Activated gamma-delta T cell (primary cell): ENCODE data around the gene CNN2.

Source experiments
- DNase-seq: peaks from one replicate; lab custom pipeline; 2025; lab: John Stamatoyannopoulos, UW

Gene CNN2

GRCh38 chr19:995051-995827 lies 31.2 kb upstream of the CNN2 start:
- no peak for DNase-seq

- DNase-seq: peak; percentile 98
Measured at GRCh38 chr19:996051-996838, 30.2 kb upstream of the CNN2 start.

DNA sequence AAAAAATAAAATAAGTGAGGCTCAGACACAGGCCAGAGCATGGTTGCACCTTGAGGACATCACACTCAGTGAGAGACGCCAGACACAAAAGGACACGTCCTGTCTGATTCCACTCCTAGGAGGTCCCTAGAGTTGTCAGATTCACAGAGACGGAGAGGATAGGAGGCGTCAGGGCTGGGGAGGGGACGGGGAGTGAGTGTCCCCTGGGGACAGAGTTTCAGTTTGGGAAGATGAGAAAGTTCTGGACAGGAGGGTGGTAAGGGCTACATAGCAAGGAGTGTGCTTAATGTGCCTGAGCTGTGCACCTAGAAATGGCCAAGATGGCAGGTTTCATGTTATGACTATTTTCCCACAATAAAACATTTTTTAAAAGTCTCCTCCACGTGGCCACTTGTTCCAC lies 28.3 kb upstream of the CNN2 start:
- no peak for DNase-seq

DNA sequence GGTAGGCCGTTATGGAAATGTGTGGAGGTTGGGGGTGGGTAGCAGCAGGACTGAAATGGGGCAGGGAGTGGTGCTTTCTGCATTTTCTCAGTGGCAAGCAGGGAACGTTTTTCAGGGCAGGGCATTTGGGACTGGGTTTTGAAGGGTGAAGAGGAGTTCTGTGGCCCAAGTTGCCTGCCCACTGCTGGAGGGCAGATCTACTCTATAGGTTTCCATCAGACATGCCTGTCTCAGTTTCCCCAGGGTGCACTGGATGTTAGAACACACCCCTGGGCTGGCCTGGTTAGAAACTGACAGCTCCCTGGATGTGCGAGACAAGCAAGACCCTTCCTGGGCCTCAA lies 27.1 kb upstream of the CNN2 start:
- no peak for DNase-seq

- DNase-seq: no peak
Measured at GRCh38 chr19:1000095-1000494, 26.3 kb upstream of the CNN2 start, which contains the start of gene GRIN3B. Gene GRIN3B (plus strand): TSS chr19:1000419. CDS start chr19:1000438, 19 bp downstream.

DNA sequence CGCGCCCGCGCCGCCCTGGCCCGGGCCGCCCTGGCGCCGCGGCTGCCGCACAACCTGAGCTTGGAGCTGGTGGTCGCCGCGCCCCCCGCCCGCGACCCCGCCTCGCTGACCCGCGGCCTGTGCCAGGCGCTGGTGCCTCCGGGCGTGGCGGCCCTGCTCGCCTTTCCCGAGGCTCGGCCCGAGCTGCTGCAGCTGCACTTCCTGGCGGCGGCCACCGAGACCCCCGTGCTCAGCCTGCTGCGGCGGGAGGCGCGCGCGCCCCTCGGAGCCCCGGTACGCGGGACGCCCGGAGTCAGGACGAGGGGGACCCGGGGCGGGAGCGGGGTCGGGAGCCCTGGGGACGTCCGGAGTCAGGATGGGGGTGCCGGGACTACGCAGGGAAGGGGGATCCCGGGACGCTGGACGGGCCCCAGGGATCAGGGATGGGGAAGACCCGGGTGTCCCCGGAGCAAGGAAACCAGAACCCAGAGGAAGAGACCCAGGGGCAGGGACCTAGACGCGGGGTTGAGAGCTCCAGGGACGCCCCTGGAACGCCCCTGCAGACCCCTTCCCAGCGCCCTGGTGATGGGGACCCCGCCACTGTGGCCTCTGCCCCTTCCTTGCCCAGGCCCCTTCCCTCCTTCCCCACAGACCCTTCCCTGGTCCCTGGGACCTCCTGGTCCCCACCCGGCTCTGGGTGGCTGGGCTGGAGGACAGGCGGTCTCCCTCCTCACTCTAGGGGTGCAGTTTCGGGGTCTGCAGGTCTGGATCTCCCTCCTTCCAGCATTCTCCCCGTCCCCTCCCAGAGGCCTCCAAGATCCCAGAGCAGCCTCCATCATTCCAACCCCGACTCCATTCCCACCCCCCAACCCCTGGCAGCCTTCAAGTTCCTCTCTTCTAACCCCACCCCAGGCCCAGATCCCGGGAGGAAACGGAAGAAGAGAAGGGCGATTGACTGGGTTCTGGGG lies 25.5 kb upstream of the CNN2 start:
- DNase-seq: no peak

GRCh38 chr19:1001538-1002166 lies 24.8 kb upstream of the CNN2 start:
- peak; percentile 44 for DNase-seq

DNA sequence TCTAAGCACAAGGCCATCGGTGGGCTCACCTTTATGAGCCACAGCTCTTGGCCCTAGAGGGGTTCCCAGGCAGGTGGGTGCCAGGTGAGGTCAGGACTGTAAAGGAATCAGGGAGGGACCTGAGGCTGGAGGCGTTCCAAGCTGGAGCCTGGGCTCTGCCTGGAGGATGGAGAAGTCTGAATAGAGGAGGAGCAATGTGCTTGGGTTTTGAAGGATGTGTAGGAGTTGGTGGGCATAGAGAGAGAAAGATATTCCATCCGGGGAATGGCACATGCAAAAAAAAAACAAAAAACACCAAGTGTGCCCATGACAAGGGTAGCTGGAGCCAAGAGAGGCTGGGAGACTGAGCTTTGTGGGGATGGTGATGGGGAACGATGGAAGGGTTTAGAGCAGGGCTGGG lies 23.8 kb upstream of the CNN2 start:
- no peak for DNase-seq

DNA sequence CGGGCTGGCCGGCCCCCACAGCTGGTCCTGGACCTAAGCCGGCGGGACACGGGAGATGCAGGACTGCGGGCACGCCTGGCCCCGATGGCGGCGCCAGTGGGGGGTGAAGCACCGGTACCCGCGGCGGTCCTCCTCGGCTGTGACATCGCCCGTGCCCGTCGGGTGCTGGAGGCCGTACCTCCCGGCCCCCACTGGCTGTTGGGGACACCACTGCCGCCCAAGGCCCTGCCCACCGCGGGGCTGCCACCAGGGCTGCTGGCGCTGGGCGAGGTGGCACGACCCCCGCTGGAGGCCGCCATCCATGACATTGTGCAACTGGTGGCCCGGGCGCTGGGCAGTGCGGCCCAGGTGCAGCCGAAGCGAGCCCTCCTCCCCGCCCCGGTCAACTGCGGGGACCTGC lies 23.1 kb upstream of the CNN2 start:
- DNase-seq: no peak

DNA sequence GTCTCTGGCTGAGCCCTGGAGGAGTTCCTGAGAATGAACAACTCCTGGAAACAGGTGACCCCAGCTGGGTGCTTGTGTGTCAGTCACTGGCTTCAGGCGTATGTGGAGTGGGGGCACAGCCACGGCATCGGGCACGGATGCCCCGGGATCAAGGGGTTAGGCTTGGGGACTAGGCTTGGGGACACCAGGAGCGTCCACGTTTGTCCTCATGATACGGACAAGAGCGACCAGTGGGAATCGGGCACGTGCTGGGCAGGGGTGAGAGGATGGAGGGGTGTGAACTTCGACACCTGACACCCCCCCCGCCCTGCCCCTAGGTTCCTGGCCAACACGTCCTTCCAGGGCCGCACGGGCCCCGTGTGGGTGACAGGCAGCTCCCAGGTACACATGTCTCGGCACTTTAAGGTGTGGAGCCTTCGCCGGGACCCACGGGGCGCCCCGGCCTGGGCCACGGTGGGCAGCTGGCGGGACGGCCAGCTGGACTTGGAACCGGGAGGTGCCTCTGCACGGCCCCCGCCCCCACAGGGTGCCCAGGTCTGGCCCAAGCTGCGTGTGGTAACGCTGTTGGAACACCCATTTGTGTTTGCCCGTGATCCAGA lies 22.1 kb upstream of the CNN2 start:
- DNase-seq: no peak

DNA sequence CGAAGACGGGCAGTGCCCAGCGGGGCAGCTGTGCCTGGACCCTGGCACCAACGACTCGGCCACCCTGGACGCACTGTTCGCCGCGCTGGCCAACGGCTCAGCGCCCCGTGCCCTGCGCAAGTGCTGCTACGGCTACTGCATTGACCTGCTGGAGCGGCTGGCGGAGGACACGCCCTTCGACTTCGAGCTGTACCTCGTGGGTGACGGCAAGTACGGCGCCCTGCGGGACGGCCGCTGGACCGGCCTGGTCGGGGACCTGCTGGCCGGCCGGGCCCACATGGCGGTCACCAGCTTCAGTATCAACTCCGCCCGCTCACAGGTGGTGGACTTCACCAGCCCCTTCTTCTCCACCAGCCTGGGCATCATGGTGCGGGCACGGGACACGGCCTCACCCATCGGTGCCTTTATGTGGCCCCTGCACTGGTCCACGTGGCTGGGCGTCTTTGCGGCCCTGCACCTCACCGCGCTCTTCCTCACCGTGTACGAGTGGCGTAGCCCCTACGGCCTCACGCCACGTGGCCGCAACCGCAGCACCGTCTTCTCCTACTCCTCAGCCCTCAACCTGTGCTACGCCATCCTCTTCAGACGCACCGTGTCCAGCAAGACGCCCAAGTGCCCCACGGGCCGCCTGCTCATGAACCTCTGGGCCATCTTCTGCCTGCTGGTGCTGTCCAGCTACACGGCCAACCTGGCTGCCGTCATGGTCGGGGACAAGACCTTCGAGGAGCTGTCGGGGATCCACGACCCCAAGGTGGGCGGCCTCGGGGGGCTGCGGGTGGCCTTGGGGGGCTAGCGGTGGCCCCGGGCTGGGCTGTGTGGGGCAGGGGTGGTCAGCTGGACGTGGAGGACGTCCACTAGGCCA lies 21.4 kb upstream of the CNN2 start:
- no peak for DNase-seq

- DNase-seq: no peak
Measured at GRCh38 chr19:1006711-1007398, 19.6 kb upstream of the CNN2 start.

GRCh38 chr19:1007399-1008251 lies 18.8 kb upstream of the CNN2 start:
- no peak for DNase-seq

DNA sequence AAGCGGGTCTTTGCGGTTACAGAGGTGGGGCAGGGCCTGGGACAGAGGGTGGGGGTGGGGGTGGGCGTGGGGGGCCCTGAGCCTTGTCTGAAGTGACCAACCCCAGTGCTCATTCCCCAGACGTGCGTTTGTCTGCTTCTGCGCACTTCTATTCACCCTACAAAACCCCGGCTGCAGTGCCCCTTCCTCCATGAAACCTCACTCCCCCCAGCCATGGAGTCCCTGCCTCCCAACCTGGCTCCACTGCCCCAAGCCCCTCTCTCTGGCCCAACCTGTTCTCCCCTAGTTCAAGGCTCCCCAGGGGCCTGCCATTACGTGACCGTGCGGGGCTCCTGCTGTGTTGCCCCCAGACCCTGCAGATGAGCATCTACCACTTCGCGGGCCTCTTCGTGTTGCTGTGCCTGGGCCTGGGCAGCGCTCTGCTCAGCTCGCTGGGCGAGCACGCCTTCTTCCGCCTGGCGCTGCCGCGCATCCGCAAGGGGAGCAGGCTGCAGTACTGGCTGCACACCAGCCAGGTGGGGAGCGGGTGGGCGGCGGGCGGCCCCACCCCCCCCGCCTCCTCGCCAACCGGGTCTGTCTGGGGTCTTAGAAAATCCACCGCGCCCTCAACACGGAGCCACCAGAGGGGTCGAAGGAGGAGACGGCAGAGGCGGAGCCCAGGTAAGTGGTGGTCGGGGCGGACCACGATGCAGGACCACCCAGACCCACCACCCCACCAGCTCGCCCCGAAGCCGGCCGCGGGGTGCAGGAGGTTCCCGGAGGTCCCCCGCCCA lies 18.0 kb upstream of the CNN2 start:
- no peak for DNase-seq

DNA sequence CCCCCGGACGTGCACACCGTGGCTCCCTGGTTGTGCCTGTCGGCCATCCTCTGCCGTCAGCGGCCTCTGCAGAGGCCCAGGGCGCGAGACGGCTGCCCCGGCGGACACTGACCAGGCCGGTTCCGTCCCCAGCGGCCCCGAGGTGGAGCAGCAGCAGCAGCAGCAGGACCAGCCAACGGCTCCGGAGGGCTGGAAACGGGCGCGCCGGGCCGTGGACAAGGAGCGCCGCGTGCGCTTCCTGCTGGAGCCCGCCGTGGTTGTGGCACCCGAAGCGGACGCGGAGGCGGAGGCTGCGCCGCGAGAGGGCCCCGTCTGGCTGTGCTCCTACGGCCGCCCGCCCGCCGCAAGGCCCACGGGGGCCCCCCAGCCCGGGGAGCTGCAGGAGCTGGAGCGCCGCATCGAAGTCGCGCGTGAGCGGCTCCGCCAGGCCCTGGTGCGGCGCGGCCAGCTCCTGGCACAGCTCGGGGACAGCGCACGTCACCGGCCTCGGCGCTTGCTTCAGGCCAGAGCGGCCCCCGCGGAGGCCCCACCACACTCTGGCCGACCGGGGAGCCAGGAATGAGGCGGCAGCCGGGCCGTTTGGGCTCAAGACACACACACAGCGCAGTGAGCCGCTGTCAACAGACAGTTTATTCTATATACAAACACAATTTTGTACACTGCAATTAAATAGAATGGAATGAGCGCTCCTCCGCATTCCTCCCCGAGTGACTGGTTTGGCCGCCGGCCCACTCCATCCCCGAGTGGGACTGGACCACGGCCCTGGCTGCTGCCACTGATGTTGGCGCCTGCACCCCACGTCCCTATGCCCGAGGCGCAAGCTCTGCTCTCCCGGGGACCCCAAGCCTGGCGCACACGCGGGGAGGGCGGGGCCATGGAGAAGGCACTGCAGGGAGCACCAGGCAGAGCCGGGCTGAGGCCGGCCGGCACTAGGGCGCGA lies 17.1 kb upstream of the CNN2 start:
- DNase-seq: no peak

- no peak for DNase-seq
Measured at GRCh38 chr19:1009981-1010538, 16.3 kb upstream of the CNN2 start.
